IMR-90 (cell line): ENCODE results near the gene CD79B. TPM values are rescaled to one million over a fixed set of nuclear protein-coding genes. Genes with fewer than 3 reads are reported as not detected.

Experiments used
- ATAC-seq: fragments of 200-7000 bp; cut with Tn5 transposase; 2 replicates; pipeline ENCODE4 v1.9.1; 2020; ENCODE audit warnings: low read depth, mild to moderate bottlenecking, moderate library complexity
- BruUV-seq: library from RNA; stranded (reverse); fragments of 400-500 nt; replicated peaks from 2 replicates; lab custom pipeline; 2021; lab: Mats Ljungman, UMichigan
- CTCF ChIA-PET: fragments of 300-600 bp; formaldehyde crosslinking; extraction: SDS; loops from one replicate; lab custom pipeline; 2021; ENCODE audit warnings: antibody characterized with exemption; lab: Yijun Ruan, JAX
- POLR2A ChIA-PET: fragments of 300-600 bp; sonication (Branson Sonifier 250); formaldehyde crosslinking; loops from one replicate; lab custom pipeline; 2022; ENCODE audit warnings: antibody characterized with exemption; ENCODE audit not compliant: unreplicated experiment; lab: Charles Lee
- DNase-seq: peaks from one replicate; pipeline ENCODE4 v3.0.0; 2013
- H2AFZ ChIP-seq: replicated peaks from 2 replicates; pipeline ENCODE3; 2013; ENCODE audit warnings: low read length, mild to moderate bottlenecking; ENCODE audit not compliant: poor library complexity
- H2AK5ac ChIP-seq: 2 replicates; pipeline ENCODE4 v1.6.1; 2013; ENCODE audit warnings: low read depth, low read length, inconsistent platforms
- H2AK9ac ChIP-seq: replicated peaks from 2 replicates; pipeline ENCODE3; 2013; ENCODE audit warnings: mild to moderate bottlenecking, low read depth, low read length, moderate library complexity; ENCODE audit not compliant: poor library complexity
- H2BK120ac ChIP-seq: 2 replicates; pipeline ENCODE4 v1.6.1; 2013; ENCODE audit warnings: low read depth, low read length, inconsistent platforms
- H2BK15ac ChIP-seq: 3 replicates; pipeline ENCODE4 v1.6.1; 2013; ENCODE audit warnings: low read depth, low read length, inconsistent platforms
- H2BK20ac ChIP-seq: 2 replicates; pipeline ENCODE4 v1.6.1; 2013; ENCODE audit warnings: low read depth, mild to moderate bottlenecking, inconsistent platforms, low read length, moderate library complexity
- H2BK5ac ChIP-seq: 2 replicates; pipeline ENCODE4 v1.6.1; 2013; ENCODE audit warnings: mild to moderate bottlenecking, low read depth, low read length, inconsistent platforms; ENCODE audit not compliant: poor library complexity, severe bottlenecking
- H3K14ac ChIP-seq: replicated peaks from 2 replicates; pipeline ENCODE4 v1.6.1; 2013; ENCODE audit warnings: low read depth, low read length, inconsistent platforms
- H3K18ac ChIP-seq: 2 replicates; pipeline ENCODE4 v1.6.1; 2013; ENCODE audit warnings: low read depth, low read length, control low read depth
- H3K23ac ChIP-seq: 2 replicates; pipeline ENCODE4 v1.6.1; 2013; ENCODE audit warnings: low read depth, low read length, inconsistent platforms
- H3K27ac ChIP-seq: 2 replicates; pipeline ENCODE4 v1.5.1; 2013; ENCODE audit warnings: mild to moderate bottlenecking, control low read depth, low read length; ENCODE audit not compliant: insufficient read depth
- H3K27me3 ChIP-seq: 2 replicates; pipeline ENCODE4 v1.6.1; 2013; ENCODE audit warnings: low read length; ENCODE audit not compliant: control insufficient read depth, insufficient read depth
- H3K36me3 ChIP-seq: 2 replicates; pipeline ENCODE4 v1.6.1; 2013; ENCODE audit warnings: low read length, mixed read lengths; ENCODE audit not compliant: control insufficient read depth, insufficient read depth
- H3K4ac ChIP-seq: 2 replicates; pipeline ENCODE4 v1.6.1; 2013; ENCODE audit warnings: low read depth, low read length, inconsistent platforms
- H3K4me1 ChIP-seq: 2 replicates; pipeline ENCODE4 v1.6.1; 2013; ENCODE audit warnings: low read length, mixed read lengths; ENCODE audit not compliant: control insufficient read depth, insufficient read depth
- H3K4me2 ChIP-seq: 2 replicates; pipeline ENCODE4 v1.6.1; 2013; ENCODE audit warnings: low read depth, mild to moderate bottlenecking, control low read depth, low read length, moderate library complexity
- H3K4me3 ChIP-seq: 2 replicates; pipeline ENCODE4 v1.5.1; 2013; ENCODE audit warnings: low read depth, mild to moderate bottlenecking, control low read depth, low read length, moderate library complexity; ENCODE audit not compliant: insufficient read depth
- H3K56ac ChIP-seq: 2 replicates; pipeline ENCODE4 v1.6.1; 2013; ENCODE audit warnings: low read length, inconsistent platforms; ENCODE audit not compliant: insufficient read depth; ENCODE audit errors: extremely low read depth
- H3K79me1 ChIP-seq, 2 experiments: 2 replicates each; pipeline ENCODE4 v1.6.1; 2013; ENCODE audit warnings: low read length in 2 of 2, inconsistent platforms in 1 of 2, low read depth in 1 of 2
- H3K9ac ChIP-seq: 2 replicates; pipeline ENCODE4 v1.6.1; 2013; ENCODE audit warnings: low read depth, low read length, control low read depth
- H3K9me1 ChIP-seq: 2 replicates; pipeline ENCODE4 v1.6.1; 2013; ENCODE audit warnings: low read length, inconsistent platforms; ENCODE audit not compliant: insufficient read depth
- H3K9me3 ChIP-seq: 2 replicates; pipeline ENCODE4 v1.6.1; 2013; ENCODE audit warnings: low read length; ENCODE audit not compliant: control insufficient read depth, insufficient read depth
- H4K20me1 ChIP-seq: 2 replicates; pipeline ENCODE4 v1.6.1; 2013; ENCODE audit warnings: low read length, inconsistent platforms; ENCODE audit not compliant: insufficient read depth
- H4K5ac ChIP-seq: 2 replicates; pipeline ENCODE4 v1.6.1; 2013; ENCODE audit warnings: mild to moderate bottlenecking, low read depth, low read length, control low read depth
- H4K8ac ChIP-seq, 2 experiments: 2 replicates each; pipeline ENCODE4 v1.6.1; 2013; ENCODE audit warnings: low read depth in 2 of 2, low read length in 2 of 2, control low read depth in 1 of 2, inconsistent platforms in 1 of 2
- H4K91ac ChIP-seq: 2 replicates; pipeline ENCODE4 v1.6.1; 2013; ENCODE audit warnings: low read depth, low read length, inconsistent platforms; ENCODE audit not compliant: insufficient read depth
- BHLHE40 ChIP-seq: fragments of 150-350 bp; IDR thresholded peaks from 2 replicates; pipeline ENCODE4 v1.6.1; 2016; ENCODE audit warnings: mild to moderate bottlenecking, low read depth, low read length
- CEBPB ChIP-seq: IDR thresholded peaks from 2 replicates; pipeline ENCODE4 v1.6.1; 2012; ENCODE audit warnings: low read depth, low read length, improper control_type of control experiment
- CHD1 ChIP-seq: IDR thresholded peaks from 2 replicates; pipeline ENCODE4 v1.6.1; 2012; ENCODE audit warnings: low read depth, low read length, improper control_type of control experiment
- CTCF ChIP-seq: conservative IDR thresholded peaks from 2 replicates; pipeline ENCODE4 v1.5.1; 2012; ENCODE audit warnings: mild to moderate bottlenecking, low read depth, low read length, improper control_type of control experiment
- ELK1 ChIP-seq: fragments of 150-350 bp; IDR thresholded peaks from 2 replicates; pipeline ENCODE4 v1.6.1; 2016; ENCODE audit warnings: low read depth, mild to moderate bottlenecking, low read length, moderate library complexity, borderline replicate concordance
- FOS ChIP-seq: fragments of 150-350 bp; IDR thresholded peaks from 2 replicates; pipeline ENCODE4 v1.6.1; 2016; ENCODE audit warnings: low read depth, low read length
- MAFK ChIP-seq: IDR thresholded peaks from 2 replicates; pipeline ENCODE4 v1.6.1; 2012; ENCODE audit warnings: low read depth, low read length, improper control_type of control experiment
- MAZ ChIP-seq: IDR thresholded peaks from 2 replicates; pipeline ENCODE4 v1.6.1; 2012; ENCODE audit warnings: low read depth, mild to moderate bottlenecking, low read length, improper control_type of control experiment, moderate library complexity, borderline replicate concordance
- MXI1 ChIP-seq: IDR thresholded peaks from 2 replicates; pipeline ENCODE4 v1.6.1; 2012; ENCODE audit warnings: low read depth, mild to moderate bottlenecking, low read length, moderate library complexity, borderline replicate concordance
- NFE2L2 ChIP-seq: fragments of 150-350 bp; IDR thresholded peaks from 2 replicates; pipeline ENCODE4 v1.6.1; 2016; ENCODE audit warnings: low read depth, mild to moderate bottlenecking, low read length
- POLR2A ChIP-seq: IDR thresholded peaks from 2 replicates; pipeline ENCODE4 v1.6.1; 2012; ENCODE audit warnings: mild to moderate bottlenecking, low read depth, low read length
- RAD21 ChIP-seq: IDR thresholded peaks from 2 replicates; pipeline ENCODE4 v1.6.1; 2012; ENCODE audit warnings: low read length, improper control_type of control experiment
- RCOR1 ChIP-seq: IDR thresholded peaks from 2 replicates; pipeline ENCODE4 v1.6.1; 2012; ENCODE audit warnings: mild to moderate bottlenecking, low read length, improper control_type of control experiment; ENCODE audit not compliant: insufficient replicate concordance
- RFX5 ChIP-seq: IDR thresholded peaks from 2 replicates; pipeline ENCODE4 v1.8.0; 2012; ENCODE audit warnings: low read depth, mild to moderate bottlenecking, low read length, moderate library complexity
- SMC3 ChIP-seq: fragments of 150-350 bp; IDR thresholded peaks from 2 replicates; pipeline ENCODE4 v1.6.1; 2016; ENCODE audit warnings: low read depth, mild to moderate bottlenecking, antibody characterized with exemption, low read length, moderate library complexity
- USF2 ChIP-seq: fragments of 150-350 bp; IDR thresholded peaks from 2 replicates; pipeline ENCODE4 v1.6.1; 2017; ENCODE audit warnings: mild to moderate bottlenecking, antibody characterized with exemption, low read length, low read depth
- WGBS, 2 experiments: methylation state at CpG; one replicate each; pipeline versions ENCODE4 v1.1.5 to v1.1.7; 2013; ENCODE audit warnings: missing lambda C conversion rate in 2 of 2; ENCODE audit not compliant: insufficient read length in 1 of 2; ENCODE audit errors: extremely low coverage in 2 of 2; 5-methylcytosine and 5-hydroxymethylcytosine counted together
- dilution Hi-C: fragments of 300-500 bp; cut with HindIII; formaldehyde crosslinking; loops from one replicate; pipeline ENCODE4 v1.14.3; 2018; ENCODE audit warnings: low sequenced_read_pairs; ENCODE audit not compliant: unreplicated experiment
- in situ Hi-C: fragments of 300-500 bp; cut with MboI; formaldehyde crosslinking; loops from 3 replicates; pipeline ENCODE4 v1.14.3; 2019; ENCODE audit warnings: low sequenced_read_pairs, inconsistent platforms, mixed read lengths
- intact Hi-C: fragments of 100-400 bp; cut with micrococcal nuclease; formaldehyde crosslinking; loops from 2 replicates; pipeline ENCODE4 v1.10.0; 2022
- polyA plus RNA-seq, 3 experiments: library from polyadenylated mRNA; depleted of rRNA; stranded (reverse); fragments of >200 nt; gene quantifications; 2 replicates each; pipeline ENCODE4 v1.2.3, GENCODE V29; 2012; ENCODE audit warnings: low replicate concordance in 1 of 3
- total RNA-seq: library from RNA; depleted of rRNA; stranded (reverse); fragments of >200 nt; gene quantifications from 2 replicates; pipeline ENCODE4 v1.2.3, GENCODE V29; 2012

The CD79B gene
- total and polyA plus RNA-seq, 2 of the 4 experiments (the other 2 are of a cell fraction), result not detected

- ATAC-seq (no peak), DNase-seq (no peak)
- POLR2A ChIA-PET, result no interaction called here
- Histone ChIP-seq H4K5ac (no peak overlapping the region), H4K20me1 (no peaks in the 10 kb centered on the region; the same call in 1 of the 2 replicates), H3K4me1 (0 out of 2 replicates have a peak, but pooled peaks cover 2% of the 10 kb centered on the region), H2BK120ac (no peak overlapping the region), H2AK5ac (no peak overlapping the region; the same call in 1 of the 2 replicates), H4K8ac (no peak overlapping the region), H3K79me1 (no peaks in the 10 kb centered on the region), H3K4ac (no peak overlapping the region), H2BK15ac (no peak overlapping the region), H3K27ac (no peak overlapping the region), H3K4me3 (no peak overlapping the region), H3K23ac (no peak overlapping the region), H3K27me3 (peaks cover 22% of the 10 kb centered on the region), H3K14ac (no peak overlapping the region), H3K36me3 (no peaks in the 10 kb centered on the region), H3K9me3 (no peaks in the 10 kb centered on the region), H3K18ac (no peak overlapping the region), H3K56ac (no peak overlapping the region), H4K91ac (no peak overlapping the region), H3K9me1 (peaks cover 4% of the 10 kb centered on the region), H3K4me2 (no peak overlapping the region), H3K9ac (no peak overlapping the region), H2BK5ac (no peak overlapping the region), H2BK20ac (no peak overlapping the region), H2AK9ac (no peak overlapping the region), H2AFZ (no peak overlapping the region)
- intact Hi-C loops, result no loop called here
- CTCF ChIA-PET, result interaction anchor here (1.1 kb wide), 1 partner anchor 10 kb away, joined by 3 read pairs; no protein-coding TSS in a partner anchor
- TF ChIP-seq MXI1, result no peak
- TF ChIP-seq BHLHE40, result no peak
- TF ChIP-seq CTCF, result no peak
- TF ChIP-seq ELK1, result no peak
- no peak for TF ChIP-seq NFE2L2
- TF ChIP-seq MAFK, result no peak
- no peak for TF ChIP-seq RCOR1
- no peak for TF ChIP-seq MAZ
- no peak for TF ChIP-seq FOS
- TF ChIP-seq USF2, result no peak
- TF ChIP-seq RAD21, result no peak
- no peak for TF ChIP-seq SMC3
- TF ChIP-seq CEBPB, result no peak
- TF ChIP-seq CHD1, result no peak
- TF ChIP-seq RFX5, result no peak
- TF ChIP-seq POLR2A, result no peak
- no TSS peak for BruUV-seq
- WGBS, 2 experiments, result 93% methylated on average over 2 of the region's 4 CpGs; no CpG with 5 or more reads in 1 of the 2 experiments
- in situ Hi-C loops, result no loop called here
- dilution Hi-C loops, result no loop called here
Observed at GRCh38 chr17:63955791-63956190, 23.7 kb upstream of the CD79B start.
